Parathyroid adenoma (tissue), 2 donors: Measurements from ENCODE around the gene HPN.
"Not testable (repeated sequence)": the region's sequence is repeated elsewhere in the genome, so short reads cannot be mapped to it uniquely, and the experiment has no call there.

Experiments
- H2AFZ ChIP-seq: fragments of 300-600 bp; sonication (generic); one replicate; pipeline ENCODE4 v1.7.0; 2017; ENCODE audit warnings: antibody characterized with exemption, mild to moderate bottlenecking
- H3K27ac ChIP-seq: fragments of 300-600 bp; sonication (generic); one replicate; pipeline ENCODE4 v1.7.0; 2017
- H3K27me3 ChIP-seq: fragments of 300-600 bp; sonication (generic); one replicate; pipeline ENCODE4 v1.7.0; 2017; ENCODE audit warnings: low read length; ENCODE audit not compliant: control insufficient read depth, insufficient read depth
- H3K36me3 ChIP-seq: fragments of 300-600 bp; sonication (generic); one replicate; pipeline ENCODE4 v1.7.0; 2017; ENCODE audit warnings: low read length; ENCODE audit not compliant: control insufficient read depth, insufficient read depth
- H3K4me1 ChIP-seq: fragments of 300-600 bp; sonication (generic); one replicate; pipeline ENCODE4 v1.7.0; 2017; ENCODE audit warnings: control low read depth
- H3K4me2 ChIP-seq: fragments of 300-600 bp; sonication (generic); one replicate; pipeline ENCODE4 v1.7.0; 2017; ENCODE audit warnings: low read length
- H3K4me3 ChIP-seq: fragments of 300-600 bp; sonication (generic); one replicate; pipeline ENCODE4 v1.7.0; 2017; ENCODE audit warnings: low read depth, low read length
- H3K79me2 ChIP-seq: fragments of 300-600 bp; sonication (generic); one replicate; pipeline ENCODE4 v1.7.0; 2017; ENCODE audit warnings: control low read depth
- H3K9ac ChIP-seq: fragments of 300-600 bp; sonication (generic); one replicate; pipeline ENCODE4 v1.7.0; 2017; ENCODE audit warnings: mild to moderate bottlenecking
- H3K9me3 ChIP-seq: fragments of 300-600 bp; sonication (generic); one replicate; pipeline ENCODE4 v1.7.0; 2017; ENCODE audit warnings: low read length; ENCODE audit not compliant: control insufficient read depth
- CTCF ChIP-seq: fragments of 300-600 bp; sonication (generic); IDR thresholded peaks from one replicate; pipeline ENCODE4 v1.7.0; 2017; ENCODE audit warnings: antibody characterized with exemption, mild to moderate bottlenecking
- donor health status: primary hyperparathyroidism.

Gene HPN

GRCh38 chr19:34997071-34997617 is 44.4 kb upstream of the HPN start:
- no peak overlapping the region for H3K4me2 ChIP-seq
- no peaks in the 10 kb centered on the region for H3K36me3 ChIP-seq
- peak overlapping the region; percentile 37 for H3K27ac ChIP-seq
- H3K27me3 ChIP-seq: no peaks in the 10 kb centered on the region
- H3K9ac ChIP-seq: no peak overlapping the region
- H3K79me2 ChIP-seq: peaks cover 2% of the 10 kb centered on the region
- peaks cover 4% of the 10 kb centered on the region for H3K4me1 ChIP-seq
- no peak for TF ChIP-seq CTCF
- no peak overlapping the region for H2AFZ ChIP-seq
- no peak overlapping the region for H3K4me3 ChIP-seq
- no peaks in the 10 kb centered on the region for H3K9me3 ChIP-seq

- H3K9ac ChIP-seq, H3K9me3 ChIP-seq, H3K79me2 ChIP-seq, H3K4me3 ChIP-seq, H3K4me2 ChIP-seq, H3K36me3 ChIP-seq, H3K4me1 ChIP-seq, H2AFZ ChIP-seq, H3K27me3 ChIP-seq: not testable (repeated sequence)
- H3K27ac ChIP-seq: peak overlapping the region; percentile 100
Observed at GRCh38 chr19:34998224-34998623, 43.3 kb upstream of the HPN start.

DNA sequence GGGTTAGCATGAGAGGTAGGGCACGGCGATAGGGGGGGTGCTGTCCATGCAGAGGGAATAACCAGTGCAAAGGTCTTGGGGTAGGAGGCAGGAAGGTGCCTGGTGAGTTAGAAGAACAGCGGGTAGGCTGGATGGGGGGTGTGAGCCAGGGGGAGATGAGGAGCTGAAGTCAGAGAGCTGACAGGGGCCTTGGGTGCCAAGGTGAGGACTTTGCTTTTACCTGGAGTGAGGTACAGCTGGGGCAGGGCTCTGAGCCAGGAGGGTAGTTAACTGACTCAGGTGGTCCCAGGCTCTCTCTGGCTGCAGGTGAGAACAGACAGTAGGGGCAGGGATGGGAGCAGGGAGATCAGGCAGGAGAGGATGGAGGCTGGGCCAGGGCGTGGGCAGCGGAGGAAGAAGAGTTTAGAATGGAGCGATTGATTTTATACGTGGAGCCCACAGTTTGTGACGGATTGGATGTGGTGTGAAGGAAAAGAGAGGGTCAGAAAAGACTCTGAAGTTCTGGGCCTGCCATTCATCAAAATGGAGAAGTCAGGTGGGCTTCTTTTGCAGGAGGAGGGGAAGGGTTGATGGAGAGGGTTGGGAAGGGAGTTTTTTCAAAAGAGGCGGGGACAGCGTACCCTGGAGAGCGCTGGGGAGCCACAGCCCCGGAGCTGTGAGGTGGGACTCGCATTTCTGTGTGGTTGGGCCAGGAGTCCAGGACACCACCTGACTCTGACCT is 42.6 kb upstream of the HPN start:
- TF ChIP-seq CTCF: no peak
- Histone ChIP-seq H3K27ac (peak overlapping the region; percentile 100), H3K4me2 (peak overlapping the region; percentile 88), H3K4me1 (peaks cover 4% of the 10 kb centered on the region), H2AFZ (peak overlapping the region; percentile 94), H3K36me3 (no peaks in the 10 kb centered on the region), H3K9ac (no peak overlapping the region), H3K79me2 (peaks cover 4% of the 10 kb centered on the region), H3K4me3 (peak overlapping the region; percentile 76), H3K27me3 (no peaks in the 10 kb centered on the region), H3K9me3 (no peaks in the 10 kb centered on the region)

GRCh38 chr19:34999498-35000337 is 41.8 kb upstream of the HPN start, which contains the start of gene GRAMD1A:
GRAMD1A (plus strand) TSS chr19:35000323; CDS start chr19:35000479, 156 bp downstream.
- Histone ChIP-seq H3K4me3 (peak within 1 kb of the TSS; percentile 76), H3K4me2 (peak within 1 kb of the TSS; percentile 88), H3K36me3 (no peaks in the 10 kb centered on the region), H3K27me3 (no peaks in the 10 kb centered on the region), H2AFZ (peak within 1 kb of the TSS; percentile 94), H3K9ac (peak within 1 kb of the TSS; percentile 99), H3K9me3 (no peaks in the 10 kb centered on the region), H3K27ac (peak within 1 kb of the TSS; percentile 100), H3K4me1 (peaks cover 4% of the 10 kb centered on the region), H3K79me2 (peaks cover 9% of the 10 kb centered on the region)
- TF ChIP-seq CTCF: no peak

DNA sequence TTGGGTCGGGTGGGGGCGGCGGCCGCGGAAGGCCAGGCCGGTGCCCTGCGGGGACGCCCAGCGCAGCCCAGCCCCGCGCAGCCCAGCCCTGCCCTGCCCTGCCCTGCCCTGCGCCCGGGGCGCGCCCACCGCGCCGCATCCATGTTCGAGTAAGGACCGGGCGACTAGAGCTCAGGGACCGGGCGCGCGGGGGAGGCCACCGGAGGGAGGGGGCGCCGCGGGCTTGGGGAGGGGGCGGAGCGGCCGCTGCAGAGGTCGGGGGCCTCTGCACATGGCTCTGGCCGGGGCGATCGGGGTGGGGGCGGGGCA is 41.2 kb upstream of the HPN start:
- Histone ChIP-seq H3K4me3 (peak overlapping the region; percentile 76), H3K4me1 (peaks cover 4% of the 10 kb centered on the region), H3K4me2 (peak overlapping the region; percentile 80), H3K79me2 (peaks cover 9% of the 10 kb centered on the region), H3K9ac (no peak overlapping the region), H2AFZ (no peak overlapping the region), H3K27ac (peak overlapping the region; percentile 100), H3K36me3 (no peaks in the 10 kb centered on the region), H3K27me3 (no peaks in the 10 kb centered on the region), H3K9me3 (no peaks in the 10 kb centered on the region)
- TF ChIP-seq CTCF: no peak
